ENCODE measurements around the gene SLC9A9. TPM values are rescaled to one million over a fixed set of nuclear protein-coding genes. Genes with fewer than 3 reads are reported as not detected.

The SLC9A9 gene
- polyA plus RNA-seq, 12 donors: 9.4 to 16.5 (median 11.6) TPM; not detected in 1

GRCh38 chr3:143763564-143764162 is 84.6 kb downstream of the SLC9A9 start:
- DNase-seq: peak; percentile 32

- DNase-seq: no peak
Measured at GRCh38 chr3:143757691-143758090, 90.6 kb downstream of the SLC9A9 start.

GRCh38 chr3:143755978-143756377 is 92.3 kb downstream of the SLC9A9 start:
- DNase-seq: no peak

GRCh38 chr3:143754090-143754489 is 94.2 kb downstream of the SLC9A9 start:
- no peak for DNase-seq

DNA sequence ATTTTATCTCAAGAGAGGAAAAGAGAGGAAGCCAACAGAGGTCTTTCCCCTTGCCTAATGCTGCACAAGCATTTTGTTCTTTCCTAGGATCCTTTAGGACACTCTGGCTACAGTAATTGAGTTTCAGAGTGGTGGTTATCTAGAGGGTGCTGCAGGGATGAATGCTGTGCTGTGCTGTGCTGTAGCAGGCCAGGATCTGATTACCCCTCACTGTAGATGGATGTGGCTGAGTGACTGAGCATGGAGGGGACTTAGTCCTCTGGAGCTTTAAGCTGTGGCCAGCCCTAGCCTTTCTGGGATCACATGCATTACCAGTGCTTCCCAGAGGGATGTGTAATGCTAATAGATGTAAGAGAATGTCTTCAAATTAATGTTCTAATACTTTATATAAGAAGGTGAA is 94.8 kb downstream of the SLC9A9 start:
- no peak for DNase-seq

GRCh38 chr3:143753006-143753405 is 95.3 kb downstream of the SLC9A9 start:
- peak; percentile 35 for DNase-seq

DNA sequence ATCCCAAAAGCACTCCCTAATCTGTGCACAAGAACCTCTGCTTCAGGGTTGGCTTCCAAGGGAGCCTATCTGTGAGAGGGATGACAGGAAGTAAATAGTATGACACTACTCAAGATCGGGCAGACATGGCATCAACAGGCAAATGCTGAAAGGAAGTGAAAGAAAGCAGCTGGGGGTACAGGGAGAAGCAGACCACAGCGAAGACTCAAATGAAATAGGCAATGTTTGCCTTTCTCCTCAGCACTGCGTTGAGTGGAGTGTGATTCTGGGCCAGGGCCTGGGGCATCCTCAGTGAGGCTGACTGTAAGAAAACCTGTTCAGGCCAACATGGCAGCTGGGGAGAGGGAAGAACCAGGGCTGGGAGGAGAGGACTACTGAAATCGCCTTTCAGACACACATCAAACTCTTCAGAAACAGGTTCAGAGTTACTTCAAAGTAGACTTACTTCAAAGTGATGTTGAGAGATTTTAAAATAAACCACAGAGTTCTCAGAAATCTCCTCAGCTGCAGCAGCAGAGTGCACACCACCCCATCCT is 96.6 kb downstream of the SLC9A9 start:
- no peak for DNase-seq

GRCh38 chr3:143750841-143751240 is 97.4 kb downstream of the SLC9A9 start:
- no peak for DNase-seq

- DNase-seq: no peak
Measured at GRCh38 chr3:143749926-143750325, 98.3 kb downstream of the SLC9A9 start.

- DNase-seq: no peak
Measured at GRCh38 chr3:143737065-143737464, 111.2 kb downstream of the SLC9A9 start.

DNA sequence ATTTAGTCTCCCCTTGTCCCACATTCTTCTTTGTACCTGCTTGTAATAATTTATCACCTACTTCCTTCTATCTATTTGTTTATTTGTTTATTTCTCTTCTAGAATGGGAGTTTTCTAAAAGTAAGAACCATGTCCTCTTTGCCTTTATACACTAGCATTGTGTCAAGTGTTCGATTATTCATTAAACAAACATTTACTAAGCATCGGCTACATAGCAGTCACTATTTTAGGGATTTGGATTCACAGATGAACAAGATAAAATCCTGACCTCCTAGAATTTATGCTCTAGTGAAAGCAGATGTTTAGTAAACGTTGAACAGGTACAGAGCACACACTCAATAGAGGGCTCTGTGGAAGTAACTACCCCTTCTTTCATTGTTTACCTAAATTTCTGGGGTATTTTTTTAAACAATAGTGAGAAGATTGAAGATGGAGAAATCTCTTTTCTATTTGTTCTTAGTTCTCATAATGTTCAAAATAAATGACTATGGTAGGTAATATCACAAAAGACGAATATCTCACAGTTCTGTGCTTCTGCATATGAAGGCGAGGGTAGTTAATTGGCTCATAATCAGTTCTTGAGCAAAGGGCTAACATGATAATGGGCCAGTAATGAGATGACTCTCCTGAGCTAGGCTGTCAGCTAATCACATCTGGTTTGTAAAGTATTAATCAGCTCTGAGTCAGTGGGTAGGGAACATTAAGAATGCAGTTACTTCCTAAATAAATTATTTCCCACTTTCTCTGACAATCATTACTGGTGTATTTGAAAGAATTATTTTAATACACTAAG is 111.9 kb downstream of the SLC9A9 start:
- no peak for DNase-seq

GRCh38 chr3:143731776-143732175 is 116.5 kb downstream of the SLC9A9 start:
- no peak for DNase-seq

- no peak for DNase-seq
Measured at GRCh38 chr3:143731320-143731719, 116.9 kb downstream of the SLC9A9 start.

DNA sequence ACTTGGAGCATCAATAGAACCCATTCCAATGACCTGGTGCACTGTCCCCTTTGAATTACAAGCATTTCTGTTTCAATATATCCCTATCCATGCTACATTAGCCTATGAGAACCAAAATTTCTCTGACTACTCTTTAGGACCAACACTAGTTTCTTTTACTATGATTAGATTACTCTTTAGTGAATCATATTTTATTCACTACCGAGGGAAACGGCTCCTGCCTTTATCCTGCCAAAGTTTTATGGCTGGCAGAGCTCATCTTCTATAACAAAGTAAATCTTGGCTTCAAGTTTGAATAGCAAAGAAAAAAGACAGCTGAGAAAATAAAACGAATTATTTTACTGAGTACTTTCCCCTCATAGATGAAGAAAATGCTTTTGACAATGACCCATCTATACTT is 120.9 kb downstream of the SLC9A9 start:
- DNase-seq: no peak

- DNase-seq: no peak
Measured at GRCh38 chr3:143726727-143727126, 121.5 kb downstream of the SLC9A9 start.

DNA sequence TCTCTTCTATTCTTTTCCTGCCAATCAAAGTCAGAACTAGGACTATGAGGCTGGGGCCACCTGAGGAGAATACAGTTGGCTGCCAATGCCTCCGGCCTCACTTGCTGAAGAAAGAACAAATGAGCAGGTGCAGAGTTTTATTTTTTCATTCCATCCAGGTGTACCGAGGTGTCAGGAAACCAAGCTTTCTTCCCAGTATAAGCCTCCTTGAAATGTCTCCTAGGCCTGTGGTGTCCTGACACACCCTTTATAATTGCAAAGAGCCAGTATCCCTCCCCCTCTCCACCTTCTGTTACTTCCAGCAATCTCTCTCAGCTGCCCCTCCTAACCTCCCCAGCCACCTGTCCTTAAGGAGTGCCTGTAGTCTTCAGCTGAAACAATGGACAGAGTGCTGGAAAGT is 127.9 kb downstream of the SLC9A9 start:
- no peak for DNase-seq

DNA sequence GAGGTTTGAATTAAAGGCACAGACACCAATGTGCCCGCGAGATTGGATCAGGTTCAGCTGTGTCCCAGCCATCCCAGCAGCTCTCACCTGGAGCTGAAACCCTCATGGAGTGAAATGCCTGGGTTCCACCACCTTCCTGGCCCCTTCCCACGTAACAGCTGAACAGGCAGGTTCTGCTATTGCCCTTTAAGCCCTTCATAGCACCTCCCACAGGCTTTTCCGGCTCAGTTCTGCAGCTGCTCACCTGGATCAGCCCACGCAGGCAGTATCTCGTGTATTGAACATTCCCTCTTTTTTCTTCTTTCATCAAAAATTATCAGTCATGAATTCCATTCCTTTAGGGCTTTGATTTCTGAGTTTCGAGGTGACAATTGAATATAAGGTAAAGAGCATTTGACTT is 129.8 kb downstream of the SLC9A9 start:
- DNase-seq: no peak

DNA sequence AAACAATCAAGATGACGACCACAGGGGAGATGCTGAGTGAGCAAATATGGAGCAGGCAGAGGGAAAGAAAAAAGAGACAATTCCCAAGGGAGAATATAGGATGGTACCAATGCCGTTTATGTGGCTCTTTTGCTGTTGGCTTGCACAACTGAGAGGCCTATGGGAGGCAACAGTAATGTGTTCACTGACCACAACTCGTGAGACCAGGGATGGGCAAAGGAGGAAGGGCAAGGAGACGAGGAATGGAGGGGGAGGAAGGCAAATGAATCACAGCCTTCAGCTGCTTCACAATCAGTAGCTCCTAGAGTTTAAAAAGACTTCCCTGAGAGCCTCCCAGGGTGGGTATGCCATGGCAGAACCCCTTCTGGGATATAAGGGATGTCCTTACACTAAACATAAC is 131.5 kb downstream of the SLC9A9 start:
- DNase-seq: no peak

DNA sequence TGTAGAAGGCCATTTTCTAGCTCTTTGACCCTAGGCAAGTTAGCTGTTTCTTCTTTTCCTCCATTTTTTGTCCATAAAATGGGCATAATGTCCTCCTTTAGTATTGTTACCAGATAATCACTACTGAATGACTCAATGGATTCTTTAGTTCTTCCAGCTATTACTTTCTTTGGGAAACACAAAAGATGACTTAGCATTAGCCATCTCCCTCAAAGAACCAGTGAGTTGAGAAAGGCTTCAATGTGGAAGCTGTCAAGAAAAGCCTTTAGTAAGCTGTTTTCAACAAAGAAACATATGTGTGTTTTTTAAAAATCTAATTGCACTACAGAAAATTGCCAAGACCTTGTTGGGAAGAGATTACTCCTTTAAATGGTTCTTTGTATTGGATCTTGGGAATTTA is 135.7 kb downstream of the SLC9A9 start:
- no peak for DNase-seq

DNA sequence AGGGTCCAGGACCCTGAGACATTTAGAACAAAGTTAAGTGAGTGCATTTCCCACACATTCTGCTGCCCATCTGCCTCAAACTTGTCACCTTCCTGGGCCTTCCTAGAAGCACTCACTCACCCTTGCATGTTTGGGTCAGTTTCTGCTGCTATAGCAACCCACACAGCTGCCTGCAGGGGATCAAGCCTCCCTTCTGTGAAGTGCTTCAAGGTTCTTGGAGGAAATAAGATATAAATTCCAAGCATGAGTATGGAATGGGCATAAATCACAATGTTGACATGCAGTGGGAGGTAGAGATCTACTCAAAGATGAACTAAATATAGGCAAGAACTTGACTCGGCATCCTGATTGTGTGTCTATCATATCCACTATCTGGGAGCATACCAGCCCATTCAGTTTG is 140.4 kb downstream of the SLC9A9 start:
- DNase-seq: no peak

- no peak for DNase-seq
Measured at GRCh38 chr3:143700431-143700975, 147.8 kb downstream of the SLC9A9 start.

DNA sequence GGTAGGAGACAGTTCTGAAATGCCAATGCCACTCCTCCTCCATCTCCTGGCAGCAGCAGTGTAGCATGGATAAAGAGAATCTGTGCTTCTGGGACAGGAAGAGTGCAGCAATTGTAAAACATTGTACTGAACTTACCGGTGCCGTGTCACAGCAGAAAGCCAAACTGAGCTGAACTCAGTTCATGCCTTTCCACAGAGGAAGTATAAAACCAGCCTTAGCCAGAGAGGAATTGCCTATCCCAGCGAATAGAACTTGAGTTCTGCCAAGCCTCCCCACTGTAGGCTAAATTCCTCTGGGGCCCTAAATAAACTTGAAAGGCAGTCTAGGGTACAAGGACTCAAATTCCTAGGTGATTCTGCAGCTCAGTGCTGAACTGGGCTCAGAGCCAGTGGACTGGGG is 148.8 kb downstream of the SLC9A9 start:
- DNase-seq: no peak

DNA sequence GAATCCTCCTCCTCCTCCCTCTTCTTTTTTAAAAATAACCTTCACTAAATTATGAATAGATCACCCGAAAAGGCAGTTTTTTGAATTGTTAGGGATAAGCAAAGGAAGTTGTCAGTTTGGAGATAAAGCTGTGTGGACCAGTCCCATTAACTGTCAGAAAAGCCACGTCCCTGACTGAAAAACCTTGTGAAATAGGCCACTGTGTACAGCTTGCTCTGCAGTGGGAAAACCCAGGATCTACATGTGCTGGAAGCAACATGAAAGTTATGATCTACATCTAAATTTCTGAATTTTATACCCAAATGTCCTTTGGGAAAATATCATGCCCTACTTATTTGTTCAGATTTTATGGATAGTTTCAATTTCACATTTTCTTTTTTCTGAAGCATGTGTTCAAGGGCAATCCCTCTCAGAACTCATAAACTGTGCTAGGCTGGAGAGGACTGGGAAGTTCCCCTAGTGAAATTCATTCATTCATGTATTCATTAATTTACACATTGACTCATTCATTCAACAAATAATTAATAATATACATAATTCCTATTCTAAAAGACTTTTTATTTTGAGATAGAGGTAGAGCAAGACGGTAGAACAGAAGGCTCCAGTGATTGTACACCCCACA is 149.5 kb downstream of the SLC9A9 start:
- no peak for DNase-seq

Measured in muscle of arm (tissue), 12 donors.